PFSK-1 (cell line): ENCODE data around the gene RAB3C.

Source experiments
- POLR2AphosphoS5 ChIP-seq: IDR thresholded peaks from 2 replicates; pipeline ENCODE4 v1.6.1; 2012; ENCODE audit warnings: low read depth, mild to moderate bottlenecking, control low read depth, low read length, moderate library complexity
- TAF1 ChIP-seq: IDR thresholded peaks from 2 replicates; pipeline ENCODE4 v1.6.1; 2012; ENCODE audit warnings: low read length, control low read depth, borderline replicate concordance; ENCODE audit not compliant: insufficient read depth

DNA sequence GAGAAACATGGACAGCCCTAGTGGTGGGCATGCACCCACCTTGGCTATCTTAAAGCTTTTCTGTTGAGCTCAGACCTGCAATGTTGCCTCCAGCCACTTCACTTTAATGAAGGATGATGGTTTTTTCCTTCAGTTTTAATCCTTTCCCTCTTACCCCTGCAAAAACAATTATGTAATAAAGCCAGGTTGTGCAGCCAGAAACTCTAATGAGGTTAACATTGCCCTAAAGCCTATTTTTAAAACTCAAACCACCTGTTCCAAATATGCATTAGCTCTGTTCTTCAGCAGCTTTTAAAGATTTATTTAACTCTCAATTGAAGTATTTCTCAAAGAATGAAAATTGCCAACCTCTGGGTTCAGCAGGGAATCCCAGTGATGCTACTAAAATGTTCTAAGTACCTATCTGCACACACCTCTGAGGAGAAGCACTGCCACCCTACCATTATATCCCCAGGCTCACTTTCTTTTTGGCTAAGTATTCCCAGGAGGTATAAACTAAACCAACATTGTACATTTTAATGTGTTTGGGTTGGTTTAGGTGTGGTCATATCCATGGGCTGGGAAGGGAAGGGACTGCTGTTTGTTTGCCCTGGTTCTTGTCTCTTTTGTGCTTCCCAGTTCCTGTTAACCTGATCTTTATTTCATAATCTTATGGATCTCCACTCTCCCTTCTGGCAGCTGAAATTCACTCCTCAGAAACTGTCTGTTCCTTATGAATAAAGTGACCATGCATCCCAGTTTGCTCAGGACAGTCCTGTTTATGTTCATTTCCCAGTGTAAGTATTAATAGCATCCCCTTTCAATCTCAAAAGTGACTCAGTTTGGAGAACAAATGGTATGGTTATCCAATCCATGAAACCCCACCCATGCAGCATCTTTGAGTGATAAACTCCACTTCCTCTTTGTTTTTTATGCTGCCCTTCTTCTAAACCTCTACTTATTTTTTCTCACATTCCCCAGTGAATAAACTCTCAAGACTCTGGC is 251.7 kb downstream of the RAB3C start:
- TF ChIP-seq TAF1 (no peak), POLR2AphosphoS5 (no peak)
